Loucy (cell line): Measurements from ENCODE around the gene NBEA.

Experiments used
- EZH2phosphoT487 ChIP-seq: fragments of 200-600 bp; IDR thresholded peaks from 2 replicates; pipeline ENCODE4 v1.6.1; 2018; ENCODE audit warnings: antibody characterized with exemption, mild to moderate bottlenecking, moderate library complexity, borderline replicate concordance
- TF ChIP-seq, protein P1 (sequence below): fragments of 200-600 bp; sonication (generic); conservative IDR thresholded peaks from 2 replicates; pipeline ENCODE4 v1.5.1; 2014; ENCODE audit warnings: mild to moderate bottlenecking, antibody characterized with exemption, low read length

DNA sequence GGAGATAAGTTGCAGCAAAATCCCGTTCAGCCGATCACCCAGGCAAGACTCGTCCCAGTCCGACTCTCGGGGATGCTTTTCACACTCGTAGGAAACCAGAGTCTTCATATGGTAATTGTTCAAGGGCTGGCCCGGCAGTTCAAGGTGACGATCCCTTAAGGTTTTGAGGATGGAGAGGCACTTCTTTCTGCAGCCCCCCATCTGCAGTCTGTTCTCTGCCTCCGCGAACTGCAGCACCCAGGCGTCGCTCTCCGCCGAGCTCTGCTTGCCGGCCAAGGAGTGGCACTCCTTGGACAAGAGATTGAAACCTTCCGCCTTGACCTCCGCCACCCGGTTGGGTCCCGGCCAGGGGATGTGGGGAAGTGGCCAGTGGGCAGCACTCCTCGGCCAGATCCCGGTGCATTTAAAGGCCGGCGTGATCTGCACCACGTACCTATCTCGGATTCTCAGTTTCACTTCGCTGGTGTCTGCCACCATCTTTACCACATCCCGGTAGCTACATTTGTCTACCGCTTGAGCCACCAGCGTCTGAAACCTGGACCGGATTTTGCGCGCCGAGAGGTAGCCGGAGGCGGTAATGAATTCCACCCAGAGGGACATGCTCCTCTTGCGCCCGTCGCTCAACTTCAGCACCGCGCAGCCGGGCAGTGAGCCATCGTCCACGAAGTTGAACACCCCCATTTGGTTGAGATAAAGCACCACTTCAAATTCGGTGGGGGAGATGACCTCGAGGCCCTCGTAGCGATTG lies 533.3 kb downstream of the NBEA start:
- TF ChIP-seq, protein P1, sequence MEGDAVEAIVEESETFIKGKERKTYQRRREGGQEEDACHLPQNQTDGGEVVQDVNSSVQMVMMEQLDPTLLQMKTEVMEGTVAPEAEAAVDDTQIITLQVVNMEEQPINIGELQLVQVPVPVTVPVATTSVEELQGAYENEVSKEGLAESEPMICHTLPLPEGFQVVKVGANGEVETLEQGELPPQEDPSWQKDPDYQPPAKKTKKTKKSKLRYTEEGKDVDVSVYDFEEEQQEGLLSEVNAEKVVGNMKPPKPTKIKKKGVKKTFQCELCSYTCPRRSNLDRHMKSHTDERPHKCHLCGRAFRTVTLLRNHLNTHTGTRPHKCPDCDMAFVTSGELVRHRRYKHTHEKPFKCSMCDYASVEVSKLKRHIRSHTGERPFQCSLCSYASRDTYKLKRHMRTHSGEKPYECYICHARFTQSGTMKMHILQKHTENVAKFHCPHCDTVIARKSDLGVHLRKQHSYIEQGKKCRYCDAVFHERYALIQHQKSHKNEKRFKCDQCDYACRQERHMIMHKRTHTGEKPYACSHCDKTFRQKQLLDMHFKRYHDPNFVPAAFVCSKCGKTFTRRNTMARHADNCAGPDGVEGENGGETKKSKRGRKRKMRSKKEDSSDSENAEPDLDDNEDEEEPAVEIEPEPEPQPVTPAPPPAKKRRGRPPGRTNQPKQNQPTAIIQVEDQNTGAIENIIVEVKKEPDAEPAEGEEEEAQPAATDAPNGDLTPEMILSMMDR = no peak
- TF ChIP-seq EZH2phosphoT487 = no peak
